BLaER1 (cell line): ENCODE measurements around the gene TREML4.

Source experiments
- H3K27ac ChIP-seq: shearing (Covaris generic); formaldehyde crosslinking; 2 replicates; pipeline ENCODE4 v1.8.1; 2022
- H3K27me3 ChIP-seq: shearing (Covaris generic); formaldehyde crosslinking; 2 replicates; pipeline ENCODE4 v1.8.1; 2022
- H3K36me3 ChIP-seq: shearing (Covaris generic); formaldehyde crosslinking; 2 replicates; pipeline ENCODE4 v1.8.1; 2022
- H3K4me1 ChIP-seq: shearing (Covaris generic); formaldehyde crosslinking; 2 replicates; pipeline ENCODE4 v1.8.1; 2022
- H3K4me2 ChIP-seq: shearing (Covaris generic); formaldehyde crosslinking; 2 replicates; pipeline ENCODE4 v1.8.1; 2022
- H3K4me3 ChIP-seq: shearing (Covaris generic); formaldehyde crosslinking; 2 replicates; pipeline ENCODE4 v1.8.1; 2022
- H3K9ac ChIP-seq: shearing (Covaris generic); formaldehyde crosslinking; 2 replicates; pipeline ENCODE4 v1.8.1; 2022
- H3K9me3 ChIP-seq: shearing (Covaris generic); formaldehyde crosslinking; 2 replicates; pipeline ENCODE4 v1.8.1; 2022
- H4K20me1 ChIP-seq: shearing (Covaris generic); formaldehyde crosslinking; 2 replicates; pipeline ENCODE4 v1.8.1; 2022
- Cebpa-rat ChIP-seq: shearing (Covaris generic); IDR thresholded peaks from 2 replicates; pipeline ENCODE4 v1.8.1; 2022

TREML4 gene

DNA sequence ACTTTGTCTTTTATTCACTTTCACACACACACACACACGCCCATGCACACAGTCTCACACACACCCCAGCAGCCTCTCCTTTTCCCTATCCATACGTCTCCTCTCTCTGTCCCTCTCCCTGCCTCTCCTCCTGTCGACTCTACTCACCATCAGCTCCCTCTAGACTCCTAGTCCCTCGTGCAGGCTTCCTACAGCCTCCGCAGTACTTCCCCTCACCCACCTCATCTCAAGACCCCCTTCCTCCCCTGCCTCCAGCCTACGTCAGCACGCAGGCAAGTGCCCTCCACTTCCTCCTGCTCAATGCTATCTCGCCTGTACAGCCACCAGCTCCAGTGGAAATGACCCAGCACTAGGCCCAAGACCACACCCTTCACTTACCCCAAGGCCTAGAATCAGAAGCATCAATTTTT is 26.4 kb upstream of the TREML4 start:
- Histone ChIP-seq H3K4me3 (no peak overlapping the region), H4K20me1 (no peaks in the 10 kb centered on the region), H3K9me3 (no peaks in the 10 kb centered on the region), H3K4me1 (peaks cover 36% of the 10 kb centered on the region), H3K27ac (peak overlapping the region; percentile 85), H3K27me3 (no peaks in the 10 kb centered on the region), H3K36me3 (no peaks in the 10 kb centered on the region), H3K4me2 (peak overlapping the region; percentile 90), H3K9ac (no peak overlapping the region)
- no peak for TF ChIP-seq Cebpa-rat

DNA sequence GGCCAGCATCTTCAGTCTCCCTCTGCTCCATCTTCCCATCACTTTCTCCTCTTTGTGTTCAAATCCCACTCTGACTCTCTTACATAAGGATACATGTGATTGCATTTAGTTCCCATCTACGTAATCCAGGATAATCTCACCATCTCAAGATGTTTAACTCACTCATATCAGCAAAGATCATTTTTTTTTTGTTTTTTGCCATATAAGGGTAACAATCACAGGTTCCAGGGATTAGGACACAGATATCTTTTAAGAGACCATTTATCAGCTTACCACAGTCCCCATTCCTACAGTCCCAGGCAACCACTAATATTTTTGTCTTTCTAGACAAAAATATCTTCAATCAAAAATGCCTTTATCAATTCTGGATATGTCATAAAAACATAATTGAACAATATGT is 24.0 kb upstream of the TREML4 start:
- Histone ChIP-seq H3K4me1 (peaks cover 45% of the 10 kb centered on the region), H3K9me3 (peaks cover 6% of the 10 kb centered on the region), H3K9ac (no peak overlapping the region), H3K27ac (no peak overlapping the region), H3K36me3 (no peaks in the 10 kb centered on the region), H3K4me3 (no peak overlapping the region), H4K20me1 (no peaks in the 10 kb centered on the region), H3K4me2 (no peak overlapping the region), H3K27me3 (no peaks in the 10 kb centered on the region)
- no peak for TF ChIP-seq Cebpa-rat

DNA sequence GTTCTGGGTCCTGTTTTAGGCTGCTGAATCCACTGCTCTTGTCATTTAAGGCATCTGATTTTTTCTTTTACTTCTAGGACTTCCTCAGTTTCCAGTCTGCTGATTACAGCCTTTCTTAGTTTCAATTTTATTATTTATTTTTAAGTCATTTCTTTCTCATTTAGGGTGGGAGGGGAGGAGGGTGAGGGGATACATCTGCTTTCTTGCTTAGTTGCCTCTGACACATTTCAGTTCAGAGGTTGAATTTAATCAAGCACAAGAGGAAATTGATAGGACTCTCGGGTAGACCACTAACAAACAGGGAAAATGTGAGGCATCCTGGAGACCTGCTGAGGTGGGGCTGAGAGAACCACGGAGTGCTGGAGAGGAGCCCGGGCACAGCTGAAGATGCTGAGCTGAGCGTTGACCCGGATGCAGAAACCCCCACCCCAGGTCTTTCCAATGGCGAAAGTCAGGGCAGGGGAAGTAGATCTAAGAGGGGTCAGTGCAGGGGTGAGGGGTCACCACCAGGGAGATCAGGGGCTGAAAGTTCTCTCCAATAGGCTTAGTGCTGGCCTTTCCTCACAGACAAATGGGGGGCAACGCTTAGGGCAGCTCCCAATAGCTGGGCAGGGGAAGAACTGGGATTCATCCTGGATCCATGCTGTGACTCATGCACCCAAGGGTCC is 19.6 kb upstream of the TREML4 start:
- Histone ChIP-seq H4K20me1 (no peaks in the 10 kb centered on the region), H3K9me3 (peaks cover 6% of the 10 kb centered on the region), H3K4me2 (peak overlapping the region; percentile 81), H3K36me3 (no peaks in the 10 kb centered on the region), H3K4me1 (peaks cover 27% of the 10 kb centered on the region), H3K4me3 (0 out of 2 replicates have a peak overlapping the region, but pooled peaks have one; percentile 15), H3K9ac (no peak overlapping the region; the same call in 1 of the 2 replicates), H3K27me3 (no peaks in the 10 kb centered on the region), H3K27ac (peak overlapping the region; percentile 66)
- TF ChIP-seq Cebpa-rat = no peak

DNA sequence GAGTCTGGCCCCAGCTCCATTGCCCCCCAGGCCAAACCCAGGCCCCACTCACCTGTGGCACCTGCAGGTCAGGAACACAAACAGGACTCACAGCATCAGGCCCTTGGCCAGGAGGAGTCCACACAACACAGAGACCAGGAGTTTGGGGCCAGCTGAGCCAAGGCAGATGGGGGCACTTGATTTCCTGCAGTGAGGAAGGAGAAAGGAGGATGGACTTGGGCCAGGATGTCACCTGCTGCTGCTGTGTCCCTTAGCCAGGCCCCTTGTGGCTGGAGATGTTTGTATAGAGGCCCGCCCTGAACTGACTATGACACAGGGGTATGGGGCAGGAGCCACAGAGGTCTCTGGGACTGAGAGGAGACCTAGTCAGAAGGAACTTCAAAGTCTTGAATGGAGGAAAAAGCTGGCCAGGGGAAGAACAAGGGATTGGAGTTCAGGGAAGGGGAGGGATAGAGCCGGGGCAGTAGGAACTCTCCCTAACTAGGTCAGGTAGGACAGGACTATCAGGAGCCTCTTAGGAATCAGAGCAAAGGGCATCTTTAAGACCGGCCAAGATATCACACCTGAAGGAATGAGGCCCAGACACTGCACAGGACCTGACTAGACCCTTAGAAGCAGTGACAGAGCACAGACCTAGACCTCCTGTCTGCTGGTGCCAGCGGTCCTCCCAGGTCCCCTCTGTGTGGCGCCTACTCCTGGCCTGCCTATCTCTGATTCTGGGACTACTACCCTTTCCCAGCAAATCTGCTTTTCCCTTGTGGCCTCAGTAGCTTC is 18.4 kb upstream of the TREML4 start:
- Histone ChIP-seq H4K20me1 (no peaks in the 10 kb centered on the region), H3K4me2 (peak overlapping the region; percentile 81), H3K27ac (peak overlapping the region; percentile 66; the same call in 1 of the 2 replicates), H3K36me3 (no peaks in the 10 kb centered on the region), H3K9me3 (peaks cover 17% of the 10 kb centered on the region), H3K9ac (no peak overlapping the region), H3K4me3 (no peak overlapping the region), H3K27me3 (no peaks in the 10 kb centered on the region), H3K4me1 (peaks cover 27% of the 10 kb centered on the region)
- no peak for TF ChIP-seq Cebpa-rat

DNA sequence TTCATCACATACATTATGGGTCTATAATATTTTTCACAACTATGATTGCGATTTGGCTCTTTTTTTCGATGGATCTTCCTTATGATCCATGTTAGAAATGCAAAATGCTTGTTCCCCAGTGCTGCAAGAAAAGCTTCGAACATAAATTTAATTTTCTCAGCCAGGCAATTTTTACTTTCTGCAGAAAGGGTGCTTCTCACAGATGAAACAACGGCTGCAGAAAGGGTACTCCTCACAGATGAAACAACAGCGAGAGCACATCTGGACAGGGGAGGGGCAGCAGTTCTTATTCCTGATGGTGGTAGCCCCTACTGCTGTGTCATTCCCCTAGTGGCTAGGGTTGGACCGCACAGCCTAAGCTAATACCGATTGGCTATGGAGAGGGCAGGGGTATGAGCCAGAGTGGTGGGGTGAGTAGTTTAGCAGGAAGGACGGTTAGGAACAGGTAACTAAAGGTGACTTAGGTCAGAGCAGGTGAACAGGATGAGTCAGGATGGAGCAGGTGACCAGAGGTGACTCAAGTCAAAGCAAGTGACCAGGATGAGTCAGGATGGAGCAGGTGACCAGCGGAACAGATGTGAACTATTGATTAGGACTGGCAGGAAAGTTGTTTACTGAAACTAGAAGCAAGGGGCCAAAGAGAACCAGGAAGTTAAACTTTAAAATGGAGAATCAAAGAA is 13.4 kb upstream of the TREML4 start:
- no peak overlapping the region for H3K9ac ChIP-seq
- no peak for TF ChIP-seq Cebpa-rat
- H3K4me3 ChIP-seq = no peak overlapping the region
- no peaks in the 10 kb centered on the region for H3K27me3 ChIP-seq
- no peak overlapping the region for H3K4me2 ChIP-seq
- no peaks in the 10 kb centered on the region for H4K20me1 ChIP-seq
- peaks cover 21% of the 10 kb centered on the region for H3K9me3 ChIP-seq
- H3K4me1 ChIP-seq = peaks cover 8% of the 10 kb centered on the region
- no peak overlapping the region for H3K27ac ChIP-seq
- H3K36me3 ChIP-seq = no peaks in the 10 kb centered on the region

DNA sequence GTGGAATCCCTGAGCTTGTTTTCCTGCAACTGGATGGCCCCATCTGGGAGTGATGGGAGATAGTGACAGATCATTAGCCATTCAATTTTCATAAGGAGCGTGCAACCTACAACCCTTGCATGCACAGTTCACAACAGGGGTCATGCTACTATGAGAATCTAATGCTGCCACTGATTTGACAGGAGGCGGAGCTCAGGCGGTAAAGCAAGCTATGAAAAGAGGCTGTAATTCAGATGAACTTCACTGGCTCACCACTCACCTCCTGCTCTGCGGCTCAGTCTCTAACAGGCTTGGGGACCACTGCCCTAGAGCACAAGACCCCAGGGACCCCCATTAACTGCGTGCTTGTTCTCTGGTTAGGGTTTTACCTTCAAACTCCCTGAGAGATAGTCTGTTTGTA is 12.4 kb upstream of the TREML4 start:
- Histone ChIP-seq H3K4me3 (no peak overlapping the region), H3K9me3 (peaks cover 27% of the 10 kb centered on the region), H4K20me1 (no peaks in the 10 kb centered on the region), H3K9ac (no peak overlapping the region), H3K36me3 (no peaks in the 10 kb centered on the region), H3K27ac (no peak overlapping the region), H3K4me1 (no peaks in the 10 kb centered on the region), H3K4me2 (no peak overlapping the region), H3K27me3 (no peaks in the 10 kb centered on the region)
- no peak for TF ChIP-seq Cebpa-rat

DNA sequence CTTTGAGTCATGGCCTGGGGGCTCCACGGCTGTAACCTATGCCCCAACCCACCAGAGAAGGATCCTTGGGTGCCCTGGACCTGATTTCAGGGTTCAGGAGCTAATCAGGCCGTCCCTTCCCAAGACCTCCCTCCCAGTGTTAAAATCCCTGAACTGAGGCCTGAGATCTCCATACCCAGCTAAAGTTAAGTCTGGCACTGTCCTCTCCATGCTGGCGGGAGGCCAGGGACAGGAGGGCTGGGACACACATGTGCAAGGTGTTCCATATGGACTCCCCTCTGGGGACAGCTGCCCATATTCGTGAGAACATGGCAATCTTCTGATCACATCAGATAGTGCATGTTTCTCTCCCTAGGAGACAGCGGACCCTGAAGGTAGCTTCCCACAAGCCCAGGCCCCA is 11.5 kb upstream of the TREML4 start:
- no peak overlapping the region for H3K27ac ChIP-seq
- no peak overlapping the region for H3K4me2 ChIP-seq
- H3K9ac ChIP-seq = no peak overlapping the region
- no peaks in the 10 kb centered on the region for H3K4me1 ChIP-seq
- no peak for TF ChIP-seq Cebpa-rat
- no peaks in the 10 kb centered on the region for H4K20me1 ChIP-seq
- peaks cover 28% of the 10 kb centered on the region for H3K9me3 ChIP-seq
- no peak overlapping the region for H3K4me3 ChIP-seq
- no peaks in the 10 kb centered on the region for H3K36me3 ChIP-seq
- H3K27me3 ChIP-seq = no peaks in the 10 kb centered on the region

DNA sequence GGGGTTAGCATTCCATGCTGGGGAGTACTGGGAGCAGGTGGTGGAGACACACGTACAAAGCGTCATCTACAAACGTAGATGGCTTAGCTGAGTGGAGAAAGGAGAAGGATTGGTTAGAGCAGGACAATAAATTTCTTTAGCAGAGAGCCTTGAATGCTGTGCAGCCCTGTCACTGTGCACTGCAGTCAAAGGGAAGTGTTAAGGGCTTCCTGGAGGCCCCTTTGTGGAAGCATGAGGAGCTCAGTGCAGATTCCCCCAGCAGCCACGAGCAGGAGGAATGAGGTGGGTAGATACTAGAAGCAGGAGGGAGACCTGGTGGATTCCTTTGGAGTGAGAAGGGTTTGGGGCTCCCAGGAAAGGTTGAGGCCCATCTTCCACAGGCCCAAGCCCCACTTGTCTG is 6.1 kb upstream of the TREML4 start:
- TF ChIP-seq Cebpa-rat = no peak
- Histone ChIP-seq H3K9me3 (peaks cover 7% of the 10 kb centered on the region; the same call in 1 of the 2 replicates), H3K36me3 (no peaks in the 10 kb centered on the region), H3K9ac (no peak overlapping the region), H3K4me2 (no peak overlapping the region), H3K4me3 (no peak overlapping the region), H3K27ac (no peak overlapping the region), H3K4me1 (no peaks in the 10 kb centered on the region), H3K27me3 (no peaks in the 10 kb centered on the region), H4K20me1 (no peaks in the 10 kb centered on the region)

DNA sequence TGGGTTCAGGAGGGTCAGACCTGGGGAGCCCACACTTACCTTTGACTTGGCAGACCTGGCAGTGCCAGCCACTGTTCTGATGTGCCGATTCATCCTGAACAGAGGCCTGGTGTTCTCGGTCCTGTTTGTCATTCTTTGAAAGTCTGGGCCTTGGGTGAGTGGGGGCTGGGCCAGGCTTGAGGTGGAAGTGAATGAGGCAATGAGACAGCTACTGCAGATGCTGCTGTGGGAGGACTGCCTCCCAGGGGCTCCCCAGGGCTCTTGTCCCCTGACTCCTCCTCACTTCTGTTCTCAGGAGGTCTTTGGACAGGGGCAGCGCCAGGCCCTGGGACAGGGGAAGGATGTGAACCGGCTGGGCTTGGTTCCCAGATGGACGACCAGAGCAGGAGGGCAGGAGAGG is 5.6 kb upstream of the TREML4 start:
- H4K20me1 ChIP-seq = no peaks in the 10 kb centered on the region
- H3K36me3 ChIP-seq = no peaks in the 10 kb centered on the region
- no peak for TF ChIP-seq Cebpa-rat
- H3K27ac ChIP-seq = no peak overlapping the region
- H3K4me2 ChIP-seq = no peak overlapping the region
- H3K4me1 ChIP-seq = no peaks in the 10 kb centered on the region
- H3K9ac ChIP-seq = no peak overlapping the region
- no peak overlapping the region for H3K4me3 ChIP-seq
- H3K27me3 ChIP-seq = no peaks in the 10 kb centered on the region
- peaks cover 7% of the 10 kb centered on the region; the same call in 1 of the 2 replicates for H3K9me3 ChIP-seq

DNA sequence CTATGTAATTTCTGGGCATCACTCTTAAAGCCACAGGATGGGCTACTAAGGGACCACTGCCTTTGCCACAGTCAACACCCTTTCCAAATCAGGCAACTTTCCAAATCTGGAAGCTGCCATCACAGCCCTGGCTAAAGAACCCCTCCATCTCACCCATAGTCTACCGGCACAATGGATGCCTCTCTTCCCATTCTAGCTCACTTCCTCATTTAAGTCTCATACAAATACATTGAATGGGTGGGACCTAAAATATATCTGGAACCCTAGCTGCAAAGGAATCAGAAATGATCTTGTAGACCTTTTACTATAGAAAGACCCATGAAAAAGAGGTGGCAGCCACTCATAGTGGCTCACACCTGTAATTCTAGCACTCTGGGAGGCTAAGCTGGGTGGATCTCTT is 3.3 kb upstream of the TREML4 start:
- TF ChIP-seq Cebpa-rat = no peak
- no peak overlapping the region for H3K4me2 ChIP-seq
- H3K9ac ChIP-seq = no peak overlapping the region
- H4K20me1 ChIP-seq = no peaks in the 10 kb centered on the region
- no peaks in the 10 kb centered on the region for H3K27me3 ChIP-seq
- no peak overlapping the region for H3K27ac ChIP-seq
- H3K9me3 ChIP-seq = peaks cover 7% of the 10 kb centered on the region; the same call in 1 of the 2 replicates
- H3K4me3 ChIP-seq = no peak overlapping the region
- no peaks in the 10 kb centered on the region for H3K36me3 ChIP-seq
- no peaks in the 10 kb centered on the region for H3K4me1 ChIP-seq
